ENCODE results near the gene FAM83C.

Gene FAM83C

DNA sequence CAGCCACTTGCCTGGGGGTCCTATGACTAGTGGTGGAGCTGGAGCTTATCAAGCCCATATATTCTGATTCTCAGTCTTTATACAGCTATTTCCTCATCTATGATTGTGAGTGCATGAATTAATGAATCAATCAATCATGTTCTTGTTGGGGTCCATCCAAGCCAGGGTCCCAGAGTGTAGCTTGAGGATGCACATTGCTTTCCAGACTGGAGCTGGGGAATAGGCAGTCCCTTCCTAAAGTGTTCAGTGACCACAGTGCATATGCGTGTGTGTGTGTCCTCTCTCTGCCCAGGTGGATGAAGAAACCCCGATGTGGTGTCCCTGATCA, 40.6 kb downstream of the FAM83C start:
- no peaks in the 10 kb centered on the region for H3K27me3 ChIP-seq (ENCODE audit: control insufficient read depth in 1 of 2, insufficient read depth in 2 of 2, low read length in 2 of 2)
- H3K9me3 ChIP-seq (ENCODE audit: control insufficient read depth in 1 of 2, low read length in 2 of 2): no peaks in the 10 kb centered on the region
- H3K4me3 ChIP-seq (ENCODE audit: low read depth in 1 of 2, low read length in 2 of 2): peak overlapping the region in 1 of 2 donors; percentile 41
- H3K9ac ChIP-seq (ENCODE audit: low read depth in 1 of 2, low read length in 2 of 2): peak overlapping the region in 1 of 2 donors; percentile 8
- H3K27ac ChIP-seq (ENCODE audit: low read depth, low read length): peak overlapping the region; percentile 30
- peaks cover 0 to 4% of the 10 kb centered on the region in 2 donors for H3K36me3 ChIP-seq (ENCODE audit: control insufficient read depth in 1 of 2, insufficient read depth in 2 of 2, low read length in 2 of 2)
- H3K4me1 ChIP-seq (ENCODE audit: control insufficient read depth in 1 of 2, insufficient read depth in 2 of 2, low read length in 2 of 2): peaks cover 18% of the 10 kb centered on the region in 2 donors

DNA sequence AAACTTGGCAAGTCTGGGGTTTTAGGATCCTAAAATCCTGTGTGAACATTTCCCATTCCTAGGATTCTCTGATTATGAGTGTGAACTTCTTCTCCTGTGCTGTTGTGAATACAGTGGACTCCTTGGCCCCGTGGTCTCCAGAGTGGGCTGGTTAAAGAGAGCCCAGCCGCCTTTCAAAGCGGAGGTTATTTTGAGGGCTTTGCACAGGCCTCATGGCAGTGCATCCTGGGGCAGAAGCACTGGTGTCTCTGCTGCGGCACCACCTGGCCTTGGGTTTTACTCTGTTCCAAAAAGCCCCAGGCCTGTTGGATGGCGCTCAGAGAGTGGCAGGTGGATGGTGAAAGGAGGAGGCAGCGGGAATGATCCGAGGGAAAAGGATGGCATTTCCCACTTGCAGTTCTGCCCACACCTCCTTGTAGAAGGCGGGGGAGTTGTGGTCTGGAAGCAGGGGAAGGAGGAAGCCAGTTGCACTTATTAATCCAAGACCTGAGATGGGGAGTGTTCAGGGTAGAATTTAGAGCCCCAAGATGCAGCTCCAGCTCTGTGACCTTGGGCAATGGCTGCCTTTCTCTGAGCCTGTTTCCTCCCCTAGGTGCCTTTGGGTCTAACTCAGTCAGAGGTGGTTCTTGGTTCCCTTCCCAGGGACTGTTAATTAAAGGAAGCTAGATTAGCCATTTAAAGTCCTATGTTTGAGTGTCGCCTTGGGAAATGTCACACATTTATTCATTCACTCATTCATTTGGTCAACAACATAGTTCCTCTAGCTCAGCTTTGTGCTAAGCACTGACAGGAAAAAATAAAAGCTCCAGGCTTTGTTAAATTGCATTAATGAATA, 43.4 kb downstream of the FAM83C start:
- no peaks in the 10 kb centered on the region for H3K36me3 ChIP-seq (ENCODE audit: control insufficient read depth in 1 of 2, insufficient read depth in 2 of 2, low read length in 2 of 2)
- H3K4me1 ChIP-seq (ENCODE audit: control insufficient read depth in 1 of 2, insufficient read depth in 2 of 2, low read length in 2 of 2): peaks cover 18% of the 10 kb centered on the region in 2 donors
- no peaks in the 10 kb centered on the region for H3K27me3 ChIP-seq (ENCODE audit: control insufficient read depth in 1 of 2, insufficient read depth in 2 of 2, low read length in 2 of 2)
- H3K9me3 ChIP-seq (ENCODE audit: control insufficient read depth in 1 of 2, low read length in 2 of 2): no peaks in the 10 kb centered on the region
- no peak overlapping the region for H3K27ac ChIP-seq (ENCODE audit: low read depth, low read length)
- H3K4me3 ChIP-seq (ENCODE audit: low read depth in 1 of 2, low read length in 2 of 2): no peak overlapping the region
- no peak overlapping the region for H3K9ac ChIP-seq (ENCODE audit: low read depth in 1 of 2, low read length in 2 of 2)

DNA sequence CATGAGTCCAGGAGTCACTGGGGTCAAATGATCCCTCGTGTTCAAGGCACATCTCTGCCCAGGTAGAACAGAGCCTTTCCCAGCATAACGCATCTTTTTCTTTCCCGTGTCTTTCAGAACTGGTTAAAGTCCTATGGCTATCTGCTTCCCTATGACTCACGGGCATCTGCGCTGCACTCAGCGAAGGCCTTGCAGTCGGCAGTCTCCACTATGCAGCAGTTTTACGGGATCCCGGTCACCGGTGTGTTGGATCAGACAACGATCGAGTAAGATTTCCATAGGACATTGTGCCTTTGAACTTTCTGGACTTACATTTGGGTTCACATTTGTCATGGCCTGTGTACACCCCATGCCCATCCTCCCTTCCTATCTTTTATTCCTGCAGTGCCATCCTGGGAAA, 45.5 kb downstream of the FAM83C start:
- Histone ChIP-seq H3K9me3 (ENCODE audit: control insufficient read depth in 1 of 2, low read length in 2 of 2) (no peaks in the 10 kb centered on the region), H3K27me3 (ENCODE audit: control insufficient read depth in 1 of 2, insufficient read depth in 2 of 2, low read length in 2 of 2) (no peaks in the 10 kb centered on the region), H3K27ac (ENCODE audit: low read depth, low read length) (no peak overlapping the region), H3K9ac (ENCODE audit: low read depth in 1 of 2, low read length in 2 of 2) (no peak overlapping the region), H3K4me3 (ENCODE audit: low read depth in 1 of 2, low read length in 2 of 2) (no peak overlapping the region), H3K36me3 (ENCODE audit: control insufficient read depth in 1 of 2, insufficient read depth in 2 of 2, low read length in 2 of 2) (no peaks in the 10 kb centered on the region), H3K4me1 (ENCODE audit: control insufficient read depth in 1 of 2, insufficient read depth in 2 of 2, low read length in 2 of 2) (peaks cover 4 to 6% of the 10 kb centered on the region in 2 donors)

DNA sequence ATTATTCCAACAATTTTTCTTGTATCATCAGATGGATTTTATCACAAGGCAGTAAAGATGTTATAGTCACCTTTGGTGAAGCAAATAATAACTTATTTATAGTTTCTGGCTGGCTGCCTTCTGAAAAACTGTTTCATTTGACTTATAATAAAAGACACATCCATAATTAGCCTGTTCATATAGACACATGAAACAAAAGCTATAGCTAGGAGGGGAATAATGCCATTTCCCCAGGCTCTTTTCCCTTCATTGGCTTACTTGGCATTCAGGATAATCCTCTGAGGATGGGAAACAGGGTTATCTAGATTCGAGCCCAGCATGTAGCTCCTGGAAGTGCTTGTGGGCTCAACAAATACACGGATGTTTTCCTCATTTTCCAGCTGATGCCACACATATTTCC, 48.2 kb downstream of the FAM83C start:
- H3K9ac ChIP-seq (ENCODE audit: low read depth in 1 of 2, low read length in 2 of 2): no peak overlapping the region
- H3K36me3 ChIP-seq (ENCODE audit: control insufficient read depth in 1 of 2, insufficient read depth in 2 of 2, low read length in 2 of 2): no peaks in the 10 kb centered on the region
- H3K4me3 ChIP-seq (ENCODE audit: low read depth in 1 of 2, low read length in 2 of 2): no peak overlapping the region
- no peaks in the 10 kb centered on the region for H3K27me3 ChIP-seq (ENCODE audit: control insufficient read depth in 1 of 2, insufficient read depth in 2 of 2, low read length in 2 of 2)
- H3K9me3 ChIP-seq (ENCODE audit: control insufficient read depth in 1 of 2, low read length in 2 of 2): no peaks in the 10 kb centered on the region
- no peaks in the 10 kb centered on the region for H3K4me1 ChIP-seq (ENCODE audit: control insufficient read depth in 1 of 2, insufficient read depth in 2 of 2, low read length in 2 of 2)
- H3K27ac ChIP-seq (ENCODE audit: low read depth, low read length): no peak overlapping the region

DNA sequence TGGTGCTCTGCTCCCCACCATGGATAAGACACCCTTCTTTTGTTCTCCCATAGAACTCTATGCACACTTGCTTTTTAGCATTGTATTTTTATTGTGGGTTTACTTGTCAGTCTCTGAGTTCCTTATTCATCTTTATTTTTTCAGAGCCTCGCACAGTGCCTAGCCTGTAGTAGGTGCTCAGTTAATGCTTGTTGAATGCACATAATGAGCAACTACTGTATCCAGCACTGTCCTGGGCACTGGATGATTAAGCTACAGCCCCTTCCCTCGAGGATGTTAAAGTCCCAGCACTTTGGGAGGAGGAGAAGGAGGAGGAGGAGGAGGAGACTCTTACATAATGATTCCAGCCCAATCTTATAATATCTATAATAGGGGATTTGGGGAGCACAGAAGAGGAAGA, 48.9 kb downstream of the FAM83C start:
- H3K27ac ChIP-seq (ENCODE audit: low read depth, low read length): no peak overlapping the region

DNA sequence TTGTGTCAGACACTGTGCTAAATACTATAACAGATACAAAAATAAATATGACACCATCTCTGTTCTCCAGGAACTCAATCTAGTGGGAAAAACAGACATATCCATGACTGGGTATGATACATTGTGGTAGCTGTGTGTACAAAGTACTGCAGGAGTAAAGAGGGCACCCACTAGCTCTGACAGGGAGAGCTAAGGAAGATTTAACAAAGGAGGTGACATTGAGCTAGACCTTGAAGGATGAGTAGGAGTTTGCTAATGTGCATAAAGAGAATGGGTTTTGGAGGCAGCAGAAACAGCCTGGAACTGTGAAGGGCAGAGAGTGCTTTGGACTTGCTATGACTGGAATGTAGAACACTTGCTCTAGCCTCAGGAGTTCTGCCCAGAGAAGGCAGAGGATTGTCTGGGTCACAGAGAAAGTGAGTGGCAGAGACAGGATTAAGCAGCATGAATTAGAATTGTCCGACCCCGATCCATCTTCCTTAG, 51.4 kb downstream of the FAM83C start:
- Histone ChIP-seq H3K27me3 (ENCODE audit: control insufficient read depth in 1 of 2, insufficient read depth in 2 of 2, low read length in 2 of 2) (no peaks in the 10 kb centered on the region), H3K4me3 (ENCODE audit: low read depth in 1 of 2, low read length in 2 of 2) (no peak overlapping the region), H3K27ac (ENCODE audit: low read depth, low read length) (no peak overlapping the region), H3K9ac (ENCODE audit: low read depth in 1 of 2, low read length in 2 of 2) (no peak overlapping the region), H3K4me1 (ENCODE audit: control insufficient read depth in 1 of 2, insufficient read depth in 2 of 2, low read length in 2 of 2) (no peaks in the 10 kb centered on the region), H3K9me3 (ENCODE audit: control insufficient read depth in 1 of 2, low read length in 2 of 2) (no peaks in the 10 kb centered on the region), H3K36me3 (ENCODE audit: control insufficient read depth in 1 of 2, insufficient read depth in 2 of 2, low read length in 2 of 2) (no peaks in the 10 kb centered on the region)

More for the DNA sequence above, 48.9 kb downstream of the FAM83C start:
- no peaks in the 10 kb centered on the region for H3K9me3 ChIP-seq (ENCODE audit: control insufficient read depth in 1 of 2, low read length in 2 of 2)
- no peaks in the 10 kb centered on the region for H3K4me1 ChIP-seq (ENCODE audit: control insufficient read depth in 1 of 2, insufficient read depth in 2 of 2, low read length in 2 of 2)
- no peak overlapping the region for H3K4me3 ChIP-seq (ENCODE audit: low read depth in 1 of 2, low read length in 2 of 2)
- no peaks in the 10 kb centered on the region for H3K36me3 ChIP-seq (ENCODE audit: control insufficient read depth in 1 of 2, insufficient read depth in 2 of 2, low read length in 2 of 2)
- no peak overlapping the region for H3K9ac ChIP-seq (ENCODE audit: low read depth in 1 of 2, low read length in 2 of 2)
- H3K27me3 ChIP-seq (ENCODE audit: control insufficient read depth in 1 of 2, insufficient read depth in 2 of 2, low read length in 2 of 2): no peaks in the 10 kb centered on the region

DNA sequence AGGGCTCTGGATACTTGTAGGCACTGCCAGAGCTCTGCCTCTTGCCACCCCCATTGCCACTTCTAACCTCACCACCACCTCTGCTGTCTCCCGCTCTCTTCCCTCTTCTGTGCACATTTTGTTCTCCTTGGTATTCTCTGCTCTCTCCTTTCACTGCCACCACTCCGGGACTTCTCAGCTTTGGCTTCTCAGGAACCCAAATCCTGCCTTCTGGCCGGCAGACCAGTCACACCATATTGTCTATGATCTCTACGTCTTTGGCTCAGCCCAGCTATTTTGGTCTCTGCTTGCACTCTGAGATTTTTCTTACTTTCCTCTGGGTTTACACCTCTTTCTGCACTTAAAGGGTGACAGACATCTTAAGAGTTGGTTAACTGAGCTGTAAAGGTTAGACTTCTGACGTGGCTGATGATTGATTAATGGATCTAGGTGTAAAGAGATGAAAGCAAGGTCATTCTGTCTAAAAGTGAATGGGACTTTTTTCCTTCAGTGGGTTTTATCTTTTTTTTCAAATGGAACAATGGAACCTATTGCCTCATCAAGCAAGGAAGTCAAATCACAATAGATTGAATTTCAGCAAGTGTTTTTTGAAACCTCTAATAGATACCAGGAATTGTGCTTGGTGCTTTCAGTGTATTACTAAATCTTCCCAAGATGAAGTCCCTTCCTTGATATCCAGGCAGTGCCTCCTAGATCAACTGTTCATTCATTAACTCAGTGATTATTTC, 52.0 kb downstream of the FAM83C start:
- H3K4me1 ChIP-seq (ENCODE audit: control insufficient read depth in 1 of 2, insufficient read depth in 2 of 2, low read length in 2 of 2): no peaks in the 10 kb centered on the region
- H3K9ac ChIP-seq (ENCODE audit: low read depth in 1 of 2, low read length in 2 of 2): no peak overlapping the region
- no peak overlapping the region for H3K27ac ChIP-seq (ENCODE audit: low read depth, low read length)
- no peak overlapping the region for H3K4me3 ChIP-seq (ENCODE audit: low read depth in 1 of 2, low read length in 2 of 2)
- H3K27me3 ChIP-seq (ENCODE audit: control insufficient read depth in 1 of 2, insufficient read depth in 2 of 2, low read length in 2 of 2): no peaks in the 10 kb centered on the region
- H3K9me3 ChIP-seq (ENCODE audit: control insufficient read depth in 1 of 2, low read length in 2 of 2): no peaks in the 10 kb centered on the region
- H3K36me3 ChIP-seq (ENCODE audit: control insufficient read depth in 1 of 2, insufficient read depth in 2 of 2, low read length in 2 of 2): no peaks in the 10 kb centered on the region

DNA sequence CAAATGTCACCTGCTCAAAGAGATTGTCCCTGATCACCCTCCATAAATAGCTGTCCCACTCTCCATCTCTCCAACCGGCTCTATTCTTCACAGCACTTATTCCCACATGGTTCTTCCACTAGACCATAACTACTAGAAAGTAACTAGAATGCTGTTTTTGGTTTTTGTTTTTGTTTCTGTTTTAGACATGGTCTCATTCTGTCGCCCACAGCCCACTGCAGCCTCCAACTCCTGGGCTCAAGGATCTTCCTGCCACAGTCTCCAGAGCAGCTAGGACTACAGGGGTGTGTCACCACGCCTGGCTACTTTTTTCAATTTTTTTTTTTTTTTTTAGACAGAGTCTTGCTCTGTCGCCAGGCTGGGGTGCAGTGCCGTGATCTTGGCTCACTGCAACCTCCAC, 53.5 kb downstream of the FAM83C start:
- Histone ChIP-seq H3K27me3 (ENCODE audit: control insufficient read depth in 1 of 2, insufficient read depth in 2 of 2, low read length in 2 of 2) (no peaks in the 10 kb centered on the region), H3K4me3 (ENCODE audit: low read depth in 1 of 2, low read length in 2 of 2) (no peak overlapping the region), H3K9me3 (ENCODE audit: control insufficient read depth in 1 of 2, low read length in 2 of 2) (no peaks in the 10 kb centered on the region), H3K9ac (ENCODE audit: low read depth in 1 of 2, low read length in 2 of 2) (no peak overlapping the region), H3K36me3 (ENCODE audit: control insufficient read depth in 1 of 2, insufficient read depth in 2 of 2, low read length in 2 of 2) (no peaks in the 10 kb centered on the region), H3K27ac (ENCODE audit: low read depth, low read length) (no peak overlapping the region), H3K4me1 (ENCODE audit: control insufficient read depth in 1 of 2, insufficient read depth in 2 of 2, low read length in 2 of 2) (no peaks in the 10 kb centered on the region)

DNA sequence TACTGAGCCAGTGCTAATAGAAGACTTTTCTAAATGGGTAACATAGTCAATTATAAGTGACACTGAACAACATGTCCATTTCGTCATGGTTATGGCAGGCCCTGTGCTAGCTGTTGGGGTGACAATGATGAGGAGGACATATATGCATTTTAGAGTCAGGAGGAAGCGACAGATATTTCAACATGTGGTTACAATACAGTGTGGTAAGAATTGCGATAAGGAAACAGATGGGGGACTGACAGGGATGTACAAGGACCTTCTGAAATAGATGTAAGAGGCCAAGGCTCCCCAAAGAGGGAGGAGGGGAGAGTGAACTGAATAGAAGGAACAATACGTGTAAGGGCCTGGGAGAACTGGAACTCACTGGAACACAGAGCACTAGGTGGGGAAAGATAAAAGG, 54.1 kb downstream of the FAM83C start:
- no peak overlapping the region for H3K27ac ChIP-seq (ENCODE audit: low read depth, low read length)
- H3K9me3 ChIP-seq (ENCODE audit: control insufficient read depth in 1 of 2, low read length in 2 of 2): no peaks in the 10 kb centered on the region
- H3K36me3 ChIP-seq (ENCODE audit: control insufficient read depth in 1 of 2, insufficient read depth in 2 of 2, low read length in 2 of 2): no peaks in the 10 kb centered on the region
- H3K4me1 ChIP-seq (ENCODE audit: control insufficient read depth in 1 of 2, insufficient read depth in 2 of 2, low read length in 2 of 2): no peaks in the 10 kb centered on the region
- no peaks in the 10 kb centered on the region for H3K27me3 ChIP-seq (ENCODE audit: control insufficient read depth in 1 of 2, insufficient read depth in 2 of 2, low read length in 2 of 2)
- H3K9ac ChIP-seq (ENCODE audit: low read depth in 1 of 2, low read length in 2 of 2): no peak overlapping the region
- no peak overlapping the region for H3K4me3 ChIP-seq (ENCODE audit: low read depth in 1 of 2, low read length in 2 of 2)

DNA sequence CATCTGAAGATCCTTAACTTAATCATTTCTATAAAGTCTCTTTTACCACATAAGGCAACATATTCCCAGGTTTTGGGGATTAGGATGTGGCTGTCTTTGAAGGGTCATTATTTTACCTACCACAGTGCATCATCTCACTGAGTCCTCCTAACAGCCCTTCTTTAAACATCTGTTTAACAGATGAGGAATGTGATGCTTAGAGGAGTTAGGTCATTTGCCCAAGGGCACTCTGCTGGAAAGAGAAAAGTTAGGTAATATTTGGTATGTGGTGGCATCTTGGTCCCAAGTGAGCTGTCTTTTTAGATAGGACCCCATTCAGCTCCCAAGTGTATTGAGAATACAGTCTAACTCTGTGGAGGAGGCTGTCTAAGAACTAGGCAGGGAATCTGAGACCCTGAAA, 54.7 kb downstream of the FAM83C start:
- Histone ChIP-seq H3K4me1 (ENCODE audit: control insufficient read depth in 1 of 2, insufficient read depth in 2 of 2, low read length in 2 of 2) (no peaks in the 10 kb centered on the region), H3K27me3 (ENCODE audit: control insufficient read depth in 1 of 2, insufficient read depth in 2 of 2, low read length in 2 of 2) (no peaks in the 10 kb centered on the region), H3K27ac (ENCODE audit: low read depth, low read length) (no peak overlapping the region)

More for the DNA sequence above, 54.7 kb downstream of the FAM83C start:
- H3K9ac ChIP-seq (ENCODE audit: low read depth in 1 of 2, low read length in 2 of 2): no peak overlapping the region
- H3K9me3 ChIP-seq (ENCODE audit: control insufficient read depth in 1 of 2, low read length in 2 of 2): no peaks in the 10 kb centered on the region
- no peak overlapping the region for H3K4me3 ChIP-seq (ENCODE audit: low read depth in 1 of 2, low read length in 2 of 2)
- H3K36me3 ChIP-seq (ENCODE audit: control insufficient read depth in 1 of 2, insufficient read depth in 2 of 2, low read length in 2 of 2): no peaks in the 10 kb centered on the region
